IPS-11a (cell line): ENCODE data around the gene PLEKHA4.
"Not testable (repeated sequence)": the region's sequence is repeated elsewhere in the genome, so short reads cannot be mapped to it uniquely, and the experiment has no call there.

Experiments used
- H3K4me3 ChIP-seq: one replicate; pipeline ENCODE4 v1.5.1; 2013; ENCODE audit warnings: low read depth, low read length, control low read depth

The PLEKHA4 gene

DNA sequence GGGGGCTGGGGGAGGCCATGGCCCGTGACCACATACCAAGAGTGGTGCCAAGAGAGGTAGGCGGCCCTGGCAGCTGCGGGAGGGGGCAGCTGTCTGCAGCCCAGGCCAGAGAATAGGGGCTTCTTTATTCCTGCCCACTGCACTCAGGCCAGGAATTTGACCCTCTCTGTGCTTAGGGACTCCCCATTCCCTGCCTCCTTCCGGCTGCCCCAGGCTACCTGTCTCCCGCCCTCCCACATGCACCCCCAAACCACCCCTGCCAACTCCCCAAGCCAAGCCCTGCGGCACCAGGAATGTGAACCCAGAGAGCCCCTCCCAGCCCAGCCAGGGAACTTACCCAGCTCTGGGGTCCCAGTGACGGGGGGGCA lies 687 bp downstream of the PLEKHA4 start:
- no peak overlapping the region for H3K4me3 ChIP-seq

GRCh38 chr19:48867123-48867745 lies 1.2 kb downstream of the PLEKHA4 start:
- no peak overlapping the region for H3K4me3 ChIP-seq

DNA sequence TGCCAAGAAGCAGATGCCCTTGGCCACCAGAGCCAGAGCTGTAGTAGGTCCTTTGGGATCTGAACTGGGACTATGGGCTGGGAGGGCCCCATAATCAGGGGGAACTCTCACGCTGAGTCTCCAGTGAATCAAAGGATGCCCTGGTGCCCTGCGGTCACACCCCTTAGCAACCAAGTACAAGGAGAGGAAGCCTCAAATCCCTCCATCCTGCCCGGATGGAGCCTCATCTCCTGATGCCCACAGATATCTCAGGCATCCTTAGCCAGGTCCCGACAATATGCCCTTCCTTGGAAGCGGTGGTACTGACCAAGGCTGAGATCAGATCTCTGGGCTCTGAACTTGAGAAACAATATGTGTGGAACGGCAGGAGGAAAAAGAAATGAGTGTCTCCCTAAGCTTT lies 1.7 kb downstream of the PLEKHA4 start:
- no peak overlapping the region for H3K4me3 ChIP-seq

DNA sequence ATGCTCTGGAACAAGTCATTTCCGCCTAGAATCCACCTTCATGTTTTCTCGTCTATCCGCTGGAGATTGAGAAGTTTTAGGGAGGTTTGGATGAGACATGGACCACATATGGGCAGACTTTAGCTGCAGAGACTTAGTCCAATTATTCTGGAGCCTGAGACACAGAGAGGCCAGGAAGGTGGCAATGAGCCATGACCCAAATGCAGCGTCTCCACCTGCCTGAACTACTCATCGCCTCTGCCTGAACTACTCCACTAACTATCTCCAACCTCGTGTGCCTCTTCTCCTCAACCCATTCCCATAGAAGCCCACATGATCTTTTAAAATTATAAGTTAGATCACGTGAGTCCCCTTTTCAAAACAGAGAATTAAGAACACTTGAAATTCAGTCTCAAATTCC lies 5.6 kb downstream of the PLEKHA4 start:
- no peak overlapping the region for H3K4me3 ChIP-seq

GRCh38 chr19:48861313-48861712 lies 7.1 kb downstream of the PLEKHA4 start:
- H3K4me3 ChIP-seq: no peak overlapping the region

- no peak overlapping the region for H3K4me3 ChIP-seq
Measured at GRCh38 chr19:48859711-48860572, 8.5 kb downstream of the PLEKHA4 start.

GRCh38 chr19:48858984-48859710 lies 9.3 kb downstream of the PLEKHA4 start:
- H3K4me3 ChIP-seq: no peak overlapping the region

DNA sequence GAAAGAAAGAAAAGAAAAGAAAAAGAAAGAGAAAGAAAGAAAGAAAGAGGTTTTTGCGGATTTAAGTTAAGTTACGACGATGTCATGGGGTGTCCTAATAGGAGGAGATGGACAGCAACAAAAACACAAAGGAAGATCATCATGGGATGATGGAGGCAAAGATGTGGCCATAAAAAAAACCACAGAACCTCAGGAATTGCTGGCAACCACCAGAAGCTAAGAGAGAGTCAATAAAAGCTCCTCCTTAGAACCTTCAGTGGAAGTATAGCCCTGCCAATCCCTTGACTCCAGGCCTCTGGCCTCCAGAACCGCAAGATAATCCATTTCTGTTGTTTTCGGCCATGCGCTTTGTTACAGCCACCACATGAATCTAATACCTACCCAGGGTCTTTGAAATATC lies 11.5 kb downstream of the PLEKHA4 start:
- no peak overlapping the region for H3K4me3 ChIP-seq

- H3K4me3 ChIP-seq: no peak overlapping the region
Measured at GRCh38 chr19:48854103-48854502, 14.3 kb downstream of the PLEKHA4 start.

DNA sequence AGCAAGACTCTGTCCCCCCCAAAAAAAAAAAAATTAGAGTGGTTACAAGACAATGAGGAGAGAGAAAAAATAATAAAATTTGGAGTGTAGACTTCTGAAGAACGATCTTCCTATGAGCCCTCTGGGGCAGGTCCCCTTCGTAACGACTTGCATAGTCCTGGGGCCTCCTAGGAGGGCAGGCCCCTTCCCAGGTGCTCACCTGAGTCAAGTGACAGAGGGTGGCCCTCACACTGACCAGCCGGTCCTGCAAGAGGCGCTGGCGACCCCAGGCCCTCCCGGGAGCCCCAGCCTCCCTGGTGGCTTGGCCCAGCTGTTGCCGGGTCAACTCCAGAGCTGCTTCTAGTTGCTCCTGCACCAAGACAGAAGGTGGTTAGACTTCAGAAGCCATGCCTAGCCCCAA lies 14.9 kb downstream of the PLEKHA4 start:
- H3K4me3 ChIP-seq: no peak overlapping the region

DNA sequence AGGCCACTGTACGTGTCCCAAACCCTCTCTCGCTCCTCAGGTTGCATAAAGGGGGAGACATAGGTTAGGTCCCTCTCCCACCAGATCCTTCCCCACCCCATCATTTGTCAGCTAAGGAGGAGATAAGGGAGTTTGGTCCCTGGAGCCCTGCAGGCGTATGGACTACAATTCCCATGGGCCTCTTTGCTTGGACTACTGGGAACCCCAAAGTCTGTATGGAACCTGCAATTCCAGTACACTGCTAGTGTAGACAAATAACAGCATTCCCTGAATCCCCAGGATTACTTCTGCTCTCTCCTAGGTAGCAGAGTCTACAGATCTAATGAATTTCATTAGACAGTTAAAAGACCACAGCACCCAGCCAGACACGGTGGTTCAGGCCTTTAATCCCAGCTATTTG lies 16.1 kb downstream of the PLEKHA4 start:
- H3K4me3 ChIP-seq: no peak overlapping the region

GRCh38 chr19:48846659-48847058 lies 21.8 kb downstream of the PLEKHA4 start:
- not testable (repeated sequence) for H3K4me3 ChIP-seq

- no peak overlapping the region for H3K4me3 ChIP-seq
Measured at GRCh38 chr19:48845384-48845783, 23.0 kb downstream of the PLEKHA4 start.

DNA sequence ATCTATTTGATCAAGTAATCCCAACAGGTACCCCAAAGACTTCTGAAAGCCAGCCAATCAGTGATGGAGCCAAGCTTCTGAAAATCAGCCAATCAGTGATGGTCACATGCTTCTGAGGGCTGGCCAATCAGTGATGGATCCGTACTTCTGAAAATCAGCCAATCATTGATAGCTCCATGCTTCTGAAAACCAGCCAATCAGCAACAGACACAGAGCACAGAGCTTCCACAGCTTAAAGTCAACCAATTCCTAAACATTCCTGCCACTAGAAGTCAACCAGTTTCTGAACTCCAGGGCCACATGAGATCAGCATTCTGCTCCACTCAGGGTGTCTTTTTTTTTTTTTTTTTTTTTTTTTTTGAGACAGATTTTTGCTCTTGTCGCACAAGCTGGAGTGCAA lies 23.9 kb downstream of the PLEKHA4 start:
- H3K4me3 ChIP-seq: no peak overlapping the region

- no peak overlapping the region for H3K4me3 ChIP-seq
Measured at GRCh38 chr19:48842789-48843162, 25.6 kb downstream of the PLEKHA4 start.

DNA sequence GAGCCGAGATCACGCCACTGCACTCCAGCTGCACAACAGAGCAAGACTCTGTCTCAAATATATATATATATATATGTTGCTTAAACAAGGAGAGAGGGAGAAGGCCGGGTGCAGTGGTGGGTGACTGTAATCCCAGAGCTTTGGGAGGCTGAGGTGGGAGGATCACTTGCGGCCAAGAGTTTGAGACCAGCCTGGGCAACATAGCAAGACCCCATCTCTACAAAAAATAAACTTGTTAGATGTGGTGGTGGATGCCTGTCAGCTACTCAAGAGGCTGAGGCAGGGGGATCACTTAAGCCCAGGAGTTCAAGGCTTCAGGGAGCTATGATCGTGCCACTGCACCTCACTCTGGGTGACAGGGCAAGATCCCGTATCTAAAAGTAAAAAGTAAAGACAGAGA lies 26.8 kb downstream of the PLEKHA4 start:
- no peak overlapping the region for H3K4me3 ChIP-seq

GRCh38 chr19:48841047-48841446 lies 27.4 kb downstream of the PLEKHA4 start:
- H3K4me3 ChIP-seq: no peak overlapping the region

DNA sequence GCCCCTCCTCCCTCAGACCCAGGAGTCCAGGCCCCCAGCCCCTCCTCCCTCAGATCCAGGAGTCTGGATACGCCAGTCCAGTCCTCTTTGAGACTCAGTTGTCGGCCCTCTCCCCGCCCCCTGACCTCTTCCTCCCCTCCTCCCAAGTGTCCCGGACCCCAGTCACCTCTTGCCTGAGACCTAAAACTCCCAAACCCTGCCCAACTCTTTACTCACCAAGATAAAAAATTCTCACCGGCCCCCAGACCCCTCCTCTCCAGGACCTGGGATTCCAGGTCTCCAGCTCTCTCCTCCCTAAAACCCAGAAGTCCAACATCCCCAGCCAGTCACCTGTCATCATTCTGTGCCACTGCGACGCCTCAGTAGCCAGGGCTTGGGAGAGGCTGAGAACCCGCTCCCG lies 30.7 kb downstream of the PLEKHA4 start:
- H3K4me3 ChIP-seq: peak overlapping the region; percentile 53

DNA sequence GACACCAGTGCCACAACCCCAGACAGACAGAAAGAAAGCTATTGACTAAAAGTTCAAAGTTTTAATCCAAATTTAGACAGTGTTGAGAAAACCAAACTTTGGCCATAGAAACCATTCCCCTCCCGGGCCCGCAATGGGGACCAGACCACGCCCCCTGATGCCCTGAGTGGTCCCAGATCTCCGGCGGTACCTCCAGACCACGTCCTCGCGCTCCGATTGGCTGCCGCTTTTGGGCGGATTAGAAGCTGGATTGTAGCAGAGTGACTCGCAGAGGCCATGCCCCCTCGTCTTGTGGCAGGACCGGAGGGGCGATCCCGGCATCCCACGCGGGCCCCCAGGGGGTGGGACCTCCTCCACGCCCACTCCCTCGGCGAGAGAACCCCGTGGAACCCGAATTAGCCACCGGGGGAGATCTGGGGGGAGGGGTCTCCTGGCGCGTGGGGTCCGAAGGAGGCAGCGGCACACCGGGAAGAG lies 31.3 kb downstream of the PLEKHA4 start:
- peak overlapping the region; percentile 53 for H3K4me3 ChIP-seq

- peak within 1 kb of the TSS; percentile 53 for H3K4me3 ChIP-seq
Measured at GRCh38 chr19:48836089-48837017, 32.1 kb downstream of the PLEKHA4 start, which contains the start of gene HSD17B14. Gene HSD17B14, minus strand, starts transcription at chr19:48836491. Its CDS starts 80 bp downstream, at chr19:48836411.

DNA sequence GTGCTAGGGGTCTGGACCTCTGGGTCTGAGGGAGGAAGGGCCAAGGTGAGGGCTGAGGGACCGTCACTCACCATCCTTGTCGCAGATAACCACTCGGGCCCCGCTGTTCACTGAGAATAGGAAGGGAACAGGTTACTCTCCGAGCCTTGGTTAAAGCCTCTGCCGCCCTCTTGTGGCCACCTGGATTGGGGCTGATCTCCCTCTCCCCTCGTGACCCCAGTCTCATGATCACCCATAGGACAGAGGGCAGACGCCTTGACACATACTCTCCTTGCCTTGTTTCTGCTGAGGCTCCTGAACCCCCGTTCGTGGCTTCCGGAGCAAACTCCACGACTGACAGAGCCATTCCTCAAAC lies 32.7 kb downstream of the PLEKHA4 start:
- H3K4me3 ChIP-seq: peak overlapping the region; percentile 53
